Activated T-cell treated with anti-CD3 and anti-CD28 coated beads, Interleukin-2, amount 50 U/mL, for 24 hours (primary cell): ENCODE measurements around the gene WDR47.
"Not testable (repeated sequence)": the region's sequence is repeated elsewhere in the genome, so short reads cannot be mapped to it uniquely, and the experiment has no call there.

Experiments used
- DNase-seq: peaks from one replicate; pipeline ENCODE4 v3.0.0-alpha.2; 2020
- H3K27ac Mint-ChIP-seq: 2 replicates; pipeline ENCODE4 v1.8.0; 2020; ENCODE audit warnings: mild to moderate bottlenecking, mixed read lengths
- H3K27me3 Mint-ChIP-seq: 2 replicates; pipeline ENCODE4 v1.8.0; 2020; ENCODE audit warnings: mixed read lengths
- H3K36me3 Mint-ChIP-seq: 2 replicates; pipeline ENCODE4 v1.8.0; 2020; ENCODE audit warnings: low read depth, mixed read lengths
- H3K4me1 Mint-ChIP-seq: 2 replicates; pipeline ENCODE4 v1.8.0; 2020; ENCODE audit warnings: low read depth, mixed read lengths
- H3K4me3 Mint-ChIP-seq: 2 replicates; pipeline ENCODE4 v1.8.0; 2020; ENCODE audit warnings: mild to moderate bottlenecking, moderate library complexity, mixed read lengths
- H3K9me3 Mint-ChIP-seq: 2 replicates; pipeline ENCODE4 v1.8.0; 2020; ENCODE audit warnings: mixed read lengths

The WDR47 gene

DNA sequence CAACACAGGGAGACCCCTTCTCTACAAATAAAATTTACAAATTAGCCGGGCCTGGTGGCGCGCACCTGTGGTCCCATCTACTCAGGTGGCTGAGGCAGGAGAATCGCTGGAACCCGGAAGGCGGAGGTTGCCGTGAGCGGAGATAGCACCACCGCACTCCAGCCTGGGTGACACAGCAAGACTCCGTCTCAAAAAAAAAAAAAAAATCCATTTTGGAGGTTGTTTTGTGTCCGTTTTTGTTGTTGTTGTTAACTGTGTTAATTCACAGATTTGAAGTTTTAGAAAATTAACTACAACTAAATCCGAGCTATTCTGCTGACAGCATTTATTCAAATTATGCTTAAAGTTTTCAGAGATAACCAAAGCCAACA is 79.2 kb downstream of the WDR47 start:
- Mint-ChIP-seq H3K27ac (peak overlapping the region; percentile 93), H3K4me1 (peaks cover 40% of the 10 kb centered on the region), H3K9me3 (no peaks in the 10 kb centered on the region), H3K27me3 (no peaks in the 10 kb centered on the region), H3K4me3 (peak overlapping the region; percentile 85), H3K36me3 (peaks cover 27% of the 10 kb centered on the region)
- DNase-seq, result peak; percentile 47

DNA sequence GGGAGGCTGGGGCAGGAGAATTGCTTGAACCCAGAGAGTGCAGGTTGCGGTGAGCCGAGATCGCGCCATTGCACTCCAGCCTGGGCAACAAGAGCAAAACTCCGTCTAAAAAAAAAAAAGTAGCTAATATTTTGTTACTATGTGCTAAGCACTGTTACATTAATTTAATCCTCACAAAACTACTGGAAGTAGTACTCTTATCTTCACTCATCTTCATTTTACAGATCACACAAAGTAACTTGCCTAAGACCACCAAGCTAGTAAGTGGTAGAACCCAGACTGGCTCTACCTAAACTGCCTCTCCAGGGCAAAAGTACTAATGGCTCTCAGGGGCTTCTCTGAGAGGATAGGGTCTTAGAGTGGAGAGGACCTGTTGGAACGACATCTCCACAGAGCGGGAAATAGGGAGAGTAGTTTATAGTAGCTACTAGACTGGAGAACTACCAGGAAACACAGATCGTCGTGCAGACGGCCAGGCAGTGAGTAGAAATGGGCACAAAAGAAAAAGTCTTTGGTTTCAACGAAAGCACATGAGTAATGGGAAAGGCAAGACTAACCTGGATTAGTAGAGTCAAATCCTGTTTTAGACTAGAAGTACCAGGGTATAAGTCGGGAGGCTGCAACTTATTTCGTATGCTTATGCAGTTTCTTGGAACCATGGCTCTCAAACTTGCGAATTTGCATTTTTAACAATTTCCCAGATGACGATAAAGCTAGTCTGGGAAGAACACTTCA is 80.0 kb downstream of the WDR47 start:
- no peak for DNase-seq

DNA sequence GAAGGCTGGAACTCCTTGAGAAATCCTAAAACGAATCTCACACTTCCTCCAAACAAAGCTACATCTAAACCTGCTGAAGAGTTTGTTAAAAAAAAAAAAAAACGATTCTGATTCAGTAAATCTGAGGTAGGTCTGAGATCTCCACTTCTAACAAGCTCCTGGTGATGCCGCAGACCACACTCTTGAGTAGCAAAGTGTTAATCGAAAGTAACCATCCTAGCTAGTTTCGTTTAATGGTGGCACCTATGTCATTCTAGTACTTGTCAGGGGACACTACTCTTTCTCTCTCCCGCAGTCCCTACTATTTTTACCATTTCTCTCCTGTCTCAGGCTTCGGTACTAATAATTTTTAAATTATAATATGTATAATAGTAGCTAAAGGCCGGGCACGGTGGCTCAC is 80.7 kb downstream of the WDR47 start:
- Mint-ChIP-seq H3K9me3 (no peaks in the 10 kb centered on the region), H3K36me3 (peaks cover 35% of the 10 kb centered on the region), H3K27me3 (no peaks in the 10 kb centered on the region), H3K4me3 (no peak overlapping the region), H3K27ac (no peak overlapping the region), H3K4me1 (peaks cover 55% of the 10 kb centered on the region)
- DNase-seq, result no peak

More for the DNA sequence above, 80.0 kb downstream of the WDR47 start:
- Mint-ChIP-seq H3K9me3 (no peaks in the 10 kb centered on the region), H3K27me3 (no peaks in the 10 kb centered on the region), H3K4me3 (peak overlapping the region; percentile 85), H3K36me3 (peaks cover 30% of the 10 kb centered on the region), H3K27ac (peak overlapping the region; percentile 93), H3K4me1 (peaks cover 48% of the 10 kb centered on the region)

DNA sequence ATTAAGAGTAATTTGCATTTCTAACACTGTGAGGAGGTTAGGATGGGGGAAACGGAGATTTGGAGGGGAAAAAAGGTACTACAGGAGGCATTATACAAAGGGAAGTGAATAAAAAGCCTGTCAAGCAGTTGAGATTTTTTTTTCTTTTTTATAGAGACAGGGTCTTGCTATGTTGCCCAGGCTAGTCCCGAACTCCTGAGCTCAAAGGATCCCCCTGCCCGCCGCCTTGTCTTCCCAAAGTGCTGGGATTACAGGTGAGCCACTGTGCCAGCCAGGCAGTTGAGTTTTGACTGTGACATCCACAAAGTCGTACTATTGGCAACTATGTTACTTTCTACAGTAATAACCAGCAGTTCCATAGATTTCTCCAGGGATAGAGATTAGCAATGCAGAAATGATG is 81.2 kb downstream of the WDR47 start:
- H3K4me3 Mint-ChIP-seq, result no peak overlapping the region

DNA sequence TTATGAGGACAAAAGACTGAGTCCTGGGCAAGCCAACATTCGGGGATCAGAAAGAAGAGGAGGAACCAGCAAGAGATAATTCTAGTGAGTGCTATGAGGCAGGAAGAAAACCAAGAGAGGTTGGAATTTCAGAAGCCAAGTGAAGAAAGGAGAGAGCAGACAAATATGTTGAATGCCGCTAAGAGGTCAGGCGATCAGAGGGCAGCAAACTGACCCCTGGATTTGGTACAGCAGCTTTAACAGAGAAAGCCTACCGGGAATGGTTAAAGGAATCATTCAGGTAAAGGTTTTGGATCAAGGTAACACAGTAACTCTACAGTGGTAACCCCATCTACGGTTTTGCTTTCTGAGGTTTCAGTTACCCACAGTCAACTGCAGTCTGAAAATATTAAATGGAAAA is 84.0 kb downstream of the WDR47 start:
- Mint-ChIP-seq H3K27ac (no peak overlapping the region), H3K4me3 (no peak overlapping the region), H3K4me1 (peaks cover 58% of the 10 kb centered on the region), H3K9me3 (no peaks in the 10 kb centered on the region), H3K36me3 (peaks cover 65% of the 10 kb centered on the region), H3K27me3 (no peaks in the 10 kb centered on the region)
- no peak for DNase-seq

More for the DNA sequence above, 81.2 kb downstream of the WDR47 start:
- DNase-seq, result no peak
- no peaks in the 10 kb centered on the region for H3K9me3 Mint-ChIP-seq
- no peak overlapping the region for H3K27ac Mint-ChIP-seq
- H3K4me1 Mint-ChIP-seq, result peaks cover 60% of the 10 kb centered on the region
- H3K36me3 Mint-ChIP-seq, result peaks cover 39% of the 10 kb centered on the region
- no peaks in the 10 kb centered on the region for H3K27me3 Mint-ChIP-seq

DNA sequence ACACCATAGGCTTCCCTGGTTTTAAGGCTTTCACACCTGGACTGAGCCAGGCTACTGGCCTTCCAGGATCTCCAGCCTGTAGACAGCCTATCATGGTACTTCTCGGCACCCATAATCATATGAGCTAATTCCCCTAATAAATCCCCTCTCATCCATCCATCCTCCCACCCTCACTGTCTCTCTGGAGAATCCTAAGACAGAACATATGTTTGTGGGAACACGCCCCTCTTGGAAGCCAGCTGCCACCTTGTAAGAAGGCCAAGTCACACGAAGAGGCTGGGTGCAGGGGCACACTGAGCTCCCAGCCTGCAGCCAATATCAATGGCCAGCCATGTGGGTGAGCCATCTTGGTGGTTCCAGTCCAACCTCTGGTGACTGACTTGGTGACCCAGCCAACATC is 86.0 kb downstream of the WDR47 start:
- no peak for DNase-seq
- no peak overlapping the region for H3K27ac Mint-ChIP-seq
- H3K4me3 Mint-ChIP-seq, result no peak overlapping the region
- H3K9me3 Mint-ChIP-seq, result no peaks in the 10 kb centered on the region
- no peaks in the 10 kb centered on the region for H3K27me3 Mint-ChIP-seq
- H3K36me3 Mint-ChIP-seq, result peaks cover 62% of the 10 kb centered on the region
- peaks cover 47% of the 10 kb centered on the region for H3K4me1 Mint-ChIP-seq

DNA sequence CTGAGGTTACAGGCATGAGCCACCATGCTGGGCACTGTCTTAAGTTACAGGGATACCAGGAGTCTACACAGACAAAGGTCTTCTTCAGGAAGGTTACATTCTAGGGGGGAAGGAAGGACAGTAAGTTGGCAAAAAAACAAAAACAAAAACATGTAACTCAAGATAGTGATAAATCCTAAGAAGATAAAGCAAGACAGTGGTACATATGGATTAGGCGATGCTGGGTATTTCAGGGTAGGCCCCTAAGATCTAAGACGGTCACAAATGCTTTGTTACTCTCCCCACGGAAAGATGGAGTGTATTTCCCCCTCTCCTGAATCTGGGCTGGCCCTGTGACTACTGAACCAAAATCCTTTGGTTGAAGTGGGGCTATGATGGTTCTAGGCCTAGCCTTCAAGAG is 86.8 kb downstream of the WDR47 start:
- H3K36me3 Mint-ChIP-seq, result peaks cover 58% of the 10 kb centered on the region
- DNase-seq, result no peak
- H3K4me1 Mint-ChIP-seq, result peaks cover 41% of the 10 kb centered on the region
- no peaks in the 10 kb centered on the region for H3K27me3 Mint-ChIP-seq
- H3K27ac Mint-ChIP-seq, result no peak overlapping the region
- H3K4me3 Mint-ChIP-seq, result no peak overlapping the region
- H3K9me3 Mint-ChIP-seq, result no peaks in the 10 kb centered on the region

DNA sequence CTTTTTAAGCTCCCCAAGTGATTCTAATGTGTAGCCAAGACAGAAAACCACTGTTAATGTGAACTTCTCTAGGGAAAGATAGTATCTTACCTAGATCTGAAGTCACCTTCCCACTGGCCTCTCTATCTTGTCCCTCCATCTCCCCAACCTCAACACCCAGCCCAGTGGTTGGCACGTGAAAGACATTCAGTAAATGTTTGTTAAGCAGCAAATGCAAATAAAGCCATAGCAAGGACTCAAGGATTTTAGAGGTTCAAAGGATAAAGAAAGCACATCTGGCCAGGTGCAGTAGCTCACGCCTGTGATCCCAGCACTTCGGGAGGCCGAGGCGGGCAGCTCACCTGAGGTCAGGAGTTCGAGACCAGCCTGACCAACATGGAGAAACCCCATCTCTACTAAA is 88.5 kb downstream of the WDR47 start:
- Mint-ChIP-seq H3K27me3 (no peaks in the 10 kb centered on the region), H3K9me3 (no peaks in the 10 kb centered on the region), H3K4me3 (no peak overlapping the region), H3K27ac (no peak overlapping the region), H3K36me3 (peaks cover 55% of the 10 kb centered on the region), H3K4me1 (peaks cover 37% of the 10 kb centered on the region)
- no peak for DNase-seq

DNA sequence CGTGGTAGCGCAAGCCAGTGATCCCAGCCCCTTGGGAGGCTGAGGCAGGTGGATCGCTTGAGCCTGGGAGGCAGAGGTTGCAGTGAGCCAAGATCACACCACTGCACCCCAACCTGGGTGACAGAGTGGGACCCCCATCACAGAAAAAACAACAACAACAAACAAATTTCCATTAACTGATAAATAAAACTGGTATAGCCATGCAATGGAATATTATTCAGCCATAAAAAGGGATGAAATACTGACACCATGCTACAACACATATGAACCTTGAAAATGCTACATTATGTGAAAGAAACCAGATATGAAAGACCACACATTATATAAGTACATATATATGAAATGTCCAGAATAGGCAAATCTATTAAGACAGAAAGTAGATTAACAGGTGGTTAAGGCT is 90.7 kb downstream of the WDR47 start:
- H3K36me3 Mint-ChIP-seq, result peaks cover 61% of the 10 kb centered on the region
- H3K27me3 Mint-ChIP-seq, result no peaks in the 10 kb centered on the region
- no peak overlapping the region for H3K27ac Mint-ChIP-seq
- no peak for DNase-seq
- H3K9me3 Mint-ChIP-seq, result no peaks in the 10 kb centered on the region
- H3K4me3 Mint-ChIP-seq, result no peak overlapping the region
- H3K4me1 Mint-ChIP-seq, result peaks cover 15% of the 10 kb centered on the region

DNA sequence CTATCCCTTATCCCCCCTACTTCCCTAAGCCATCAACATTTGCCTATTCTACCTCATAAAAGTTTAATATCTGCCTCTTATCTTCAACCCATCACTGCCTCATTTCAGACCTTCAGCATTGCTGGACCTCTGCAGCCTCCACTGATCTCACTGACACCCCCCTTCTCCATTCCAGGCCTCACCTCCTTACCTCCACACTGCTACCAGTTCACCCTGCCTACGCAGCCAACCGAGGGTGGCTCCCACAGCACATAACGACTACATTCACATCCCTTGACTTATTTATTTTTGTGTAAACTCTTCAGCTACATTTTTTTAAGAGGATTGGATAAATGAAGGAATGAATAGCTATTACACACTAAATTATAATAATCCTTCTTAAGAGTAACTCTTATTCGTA is 92.9 kb downstream of the WDR47 start:
- Mint-ChIP-seq H3K27ac (no peak overlapping the region), H3K9me3 (no peaks in the 10 kb centered on the region), H3K4me3 (no peak overlapping the region), H3K4me1 (peaks cover 7% of the 10 kb centered on the region), H3K27me3 (no peaks in the 10 kb centered on the region), H3K36me3 (peaks cover 57% of the 10 kb centered on the region)
- no peak for DNase-seq

DNA sequence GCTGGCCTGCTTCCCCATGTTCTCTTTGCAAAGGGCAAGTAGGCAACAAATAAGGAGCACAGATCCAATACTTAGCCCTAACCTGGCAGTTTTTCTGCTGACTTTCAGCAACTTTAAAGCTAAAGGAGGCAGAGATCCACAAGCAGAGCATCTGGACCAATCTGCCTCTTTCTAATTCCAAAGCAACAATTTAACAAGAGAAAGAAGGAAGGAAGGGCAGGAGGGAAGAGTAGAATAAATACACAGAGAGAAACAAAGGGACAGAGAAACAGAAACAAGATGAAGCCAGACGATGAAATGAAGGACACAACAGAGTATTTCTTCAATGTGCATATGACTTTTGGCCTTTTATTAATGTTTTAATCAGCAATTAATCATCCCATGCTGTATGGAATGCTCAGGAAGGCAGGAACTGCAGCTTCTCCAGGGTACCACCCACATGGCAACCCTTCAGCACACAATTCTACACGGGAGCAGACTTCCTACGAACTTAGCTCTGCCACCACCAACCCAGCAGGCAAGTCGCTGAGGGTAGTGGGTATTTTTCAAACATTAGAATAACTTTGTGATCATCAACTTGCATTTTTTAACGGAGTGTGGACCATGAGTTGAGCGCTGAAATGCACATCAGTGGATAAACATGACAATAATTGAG is 93.9 kb downstream of the WDR47 start:
- Mint-ChIP-seq H3K27me3 (no peaks in the 10 kb centered on the region), H3K4me1 (peaks cover 3% of the 10 kb centered on the region), H3K27ac (no peak overlapping the region), H3K4me3 (no peak overlapping the region), H3K9me3 (no peaks in the 10 kb centered on the region), H3K36me3 (peaks cover 58% of the 10 kb centered on the region)
- DNase-seq, result no peak

DNA sequence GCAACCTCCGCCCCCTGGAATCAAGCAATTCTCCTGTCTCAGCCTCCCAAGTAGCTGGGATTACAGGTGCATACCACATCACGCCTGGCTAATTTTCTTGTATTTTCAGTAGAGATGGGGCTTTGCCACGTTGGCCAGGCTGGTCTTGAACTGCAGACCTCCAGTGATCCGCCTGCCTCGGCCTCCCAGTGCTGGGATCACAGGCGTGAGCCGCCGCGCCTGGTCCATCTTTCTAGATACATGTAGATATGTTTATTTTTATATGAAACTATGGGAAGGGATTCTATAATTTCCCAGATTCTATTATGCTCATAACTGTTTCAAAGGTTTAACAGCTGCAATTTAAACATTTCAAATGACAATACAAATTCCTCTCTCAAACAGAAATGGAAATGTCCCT is 105.7 kb downstream of the WDR47 start:
- Mint-ChIP-seq H3K36me3 (peaks cover 88% of the 10 kb centered on the region), H3K4me1 (no peaks in the 10 kb centered on the region), H3K27ac (no peak overlapping the region), H3K27me3 (no peaks in the 10 kb centered on the region), H3K9me3 (no peaks in the 10 kb centered on the region), H3K4me3 (no peak overlapping the region)
- no peak for DNase-seq

DNA sequence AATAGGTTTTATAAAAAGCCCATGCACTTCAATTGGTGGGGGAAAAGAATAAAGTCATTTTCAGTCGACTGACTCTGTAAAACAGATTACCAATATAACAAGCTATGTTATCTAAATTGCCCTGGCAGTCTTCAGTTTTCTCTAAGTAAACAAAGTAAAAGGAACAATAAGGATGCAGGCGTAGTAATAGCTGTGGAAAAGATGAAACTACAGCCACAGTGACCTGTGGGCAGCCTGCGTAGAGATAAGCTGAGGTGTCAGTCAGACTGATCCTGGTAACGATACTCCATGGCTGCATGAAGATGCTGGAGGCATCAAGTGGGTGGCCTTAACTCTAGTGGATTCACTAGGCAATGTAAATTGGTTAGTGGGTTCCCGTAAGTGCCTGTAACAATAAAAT is 108.0 kb downstream of the WDR47 start:
- DNase-seq, result no peak
- Mint-ChIP-seq H3K9me3 (no peaks in the 10 kb centered on the region), H3K27ac (peak overlapping the region; percentile 55), H3K4me1 (no peaks in the 10 kb centered on the region), H3K4me3 (no peak overlapping the region), H3K36me3 (peaks cover 90% of the 10 kb centered on the region), H3K27me3 (no peaks in the 10 kb centered on the region)

DNA sequence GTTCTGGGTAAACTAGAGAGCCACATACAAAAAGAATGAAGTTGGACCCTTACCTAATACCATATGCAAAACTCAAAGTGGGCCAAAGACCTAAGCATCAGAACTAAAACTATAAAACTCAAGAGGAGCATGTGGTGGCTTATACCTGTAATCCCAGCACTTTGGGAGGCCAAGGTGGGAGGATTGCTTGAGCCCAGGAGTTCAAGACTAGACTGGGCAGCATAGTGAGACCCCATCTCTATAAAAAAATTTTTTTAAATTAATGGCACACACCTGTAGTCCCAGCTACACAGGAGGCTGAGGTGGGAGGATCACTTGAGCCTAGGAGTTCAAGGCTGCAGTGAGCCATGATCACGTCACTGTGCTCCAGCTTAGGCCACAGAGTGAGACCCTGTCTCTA is 114.3 kb downstream of the WDR47 start:
- H3K36me3 Mint-ChIP-seq, result peaks cover 53% of the 10 kb centered on the region
- H3K4me3 Mint-ChIP-seq, H3K27ac Mint-ChIP-seq, DNase-seq, H3K9me3 Mint-ChIP-seq, H3K4me1 Mint-ChIP-seq, H3K27me3 Mint-ChIP-seq: not testable (repeated sequence)

DNA sequence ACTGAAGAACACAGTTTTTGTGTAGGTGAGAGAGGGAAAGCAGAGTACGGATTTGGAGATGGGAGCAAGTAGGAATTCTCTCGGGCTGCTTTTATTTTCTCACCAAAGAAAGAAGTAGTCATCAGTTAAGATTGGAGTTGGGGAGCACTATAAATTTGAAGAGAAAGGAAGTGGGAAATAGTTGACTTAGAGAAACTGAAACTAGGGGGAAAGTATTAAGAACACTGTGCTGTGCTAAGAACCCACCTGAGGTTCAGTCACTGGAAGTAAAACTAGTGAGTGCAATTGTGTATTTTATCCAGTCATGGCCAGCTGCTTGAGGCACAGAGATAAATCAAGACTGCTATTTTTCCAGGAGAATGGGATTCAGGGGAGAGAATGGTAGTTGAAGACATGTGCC is 116.0 kb downstream of the WDR47 start:
- no peak for DNase-seq
- H3K27ac Mint-ChIP-seq, result no peak overlapping the region
- no peak overlapping the region for H3K4me3 Mint-ChIP-seq
- H3K27me3 Mint-ChIP-seq, result no peaks in the 10 kb centered on the region
- H3K9me3 Mint-ChIP-seq, result no peaks in the 10 kb centered on the region
- H3K36me3 Mint-ChIP-seq, result peaks cover 42% of the 10 kb centered on the region
- no peaks in the 10 kb centered on the region for H3K4me1 Mint-ChIP-seq
